HepG2 (cell line): Measurements from ENCODE around the gene SERPINB13. TPM values are rescaled to one million over a fixed set of nuclear protein-coding genes. Genes with fewer than 3 reads are reported as not detected.

ENCODE experiments used
- polyA plus RNA-seq, 8 experiments: library from polyadenylated mRNA; depleted of rRNA in 3 of 8; stranded (reverse) in 7 of 8; unstranded in 1 of 8; fragments of >200 nt; fragmentation: Illumina TruSeq in 4 of 8; extraction: Trizol in 4 of 8; gene quantifications; 2 replicates each; pipeline versions ENCODE4 v1.2.1 to v1.2.3, GENCODE V29; 2011 to 2016; ENCODE audit warnings: low read depth in 4 of 8, missing spikeins in 1 of 8, mixed read lengths in 1 of 8; ENCODE audit not compliant: insufficient read depth in 1 of 8
- total RNA-seq, 5 experiments: library from RNA; depleted of rRNA; stranded (reverse); fragments of >200 nt; fragmentation: Illumina TruSeq; extraction: Trizol; gene quantifications; 2 replicates each; pipeline ENCODE4 v1.2.3, GENCODE V29; 2016; ENCODE audit warnings: low read depth in 1 of 5

The SERPINB13 gene
- total and polyA plus RNA-seq, 2 of the 13 experiments (the other 11 are each of a cell fraction or from before 2014, with no cell fraction given) = not detected

Other genes starting within 250 kb of the SERPINB13 start
- gene KDSR, start 220.1 kb upstream of the SERPINB13 start, total RNA-seq (2016; rRNA removed; fragmentation: Illumina TruSeq; extraction: Trizol) = 8.2 and 10.4 TPM in 2 replicates
- gene KDSR, start 220.1 kb upstream of the SERPINB13 start, polyA plus RNA-seq (2011; rRNA removed) = 20.9 and 25.7 TPM in 2 replicates
- gene VPS4B, start 164.9 kb upstream of the SERPINB13 start, total RNA-seq (2016; rRNA removed; fragmentation: Illumina TruSeq; extraction: Trizol) = 25.9 and 38.3 TPM in 2 replicates
- 11.7 and 12.8 TPM in 2 replicates for gene VPS4B, start 164.9 kb upstream of the SERPINB13 start, polyA plus RNA-seq (2011; rRNA removed)
- gene SERPINB5, start 110.4 kb upstream of the SERPINB13 start, total RNA-seq (2016; rRNA removed; fragmentation: Illumina TruSeq; extraction: Trizol) = not detected in 2 replicates
- not detected in 2 replicates for gene SERPINB5, start 110.4 kb upstream of the SERPINB13 start, polyA plus RNA-seq (2011; rRNA removed)
- gene SERPINB12, start 45.0 kb upstream of the SERPINB13 start, total RNA-seq (2016; rRNA removed; fragmentation: Illumina TruSeq; extraction: Trizol) = not detected in 2 replicates
- not detected in 2 replicates for gene SERPINB12, start 45.0 kb upstream of the SERPINB13 start, polyA plus RNA-seq (2011; rRNA removed)
- gene SERPINB4, start 56.9 kb downstream of the SERPINB13 start, total RNA-seq (2016; rRNA removed; fragmentation: Illumina TruSeq; extraction: Trizol) = not detected in 2 replicates
- gene SERPINB4, start 56.9 kb downstream of the SERPINB13 start, polyA plus RNA-seq (2011; rRNA removed) = not detected in 2 replicates
- gene SERPINB3, start 74.5 kb downstream of the SERPINB13 start, total RNA-seq (2016; rRNA removed; fragmentation: Illumina TruSeq; extraction: Trizol) = not detected in 2 replicates
- gene SERPINB3, start 74.5 kb downstream of the SERPINB13 start, polyA plus RNA-seq (2011; rRNA removed) = not detected in 2 replicates
- gene SERPINB11, start 115.6 kb downstream of the SERPINB13 start, total RNA-seq (2016; rRNA removed; fragmentation: Illumina TruSeq; extraction: Trizol) = not detected in 2 replicates
- not detected in 2 replicates for gene SERPINB11, start 115.6 kb downstream of the SERPINB13 start, polyA plus RNA-seq (2011; rRNA removed)
- not detected in 2 replicates for gene SERPINB7, start 188.1 kb downstream of the SERPINB13 start, total RNA-seq (2016; rRNA removed; fragmentation: Illumina TruSeq; extraction: Trizol)
- not detected in 2 replicates for gene SERPINB7, start 188.1 kb downstream of the SERPINB13 start, polyA plus RNA-seq (2011; rRNA removed)